HFF-Myc (cell line): Measurements from ENCODE around the gene IFNA1.

Experiments
- DNase-seq: peaks from one replicate; pipeline ENCODE4 v3.0.0-alpha.2; 2011; ENCODE audit warnings: low read depth; ENCODE audit errors: extremely low read depth
- H3K4me3 ChIP-seq: replicated peaks from 2 replicates; pipeline ENCODE4 v1.5.1; 2011; ENCODE audit warnings: low read depth, mild to moderate bottlenecking, control low read depth, low read length
- TF ChIP-seq, protein P1 (sequence below): IDR thresholded peaks from 2 replicates; pipeline ENCODE4 v1.5.1; 2012; ENCODE audit warnings: mild to moderate bottlenecking, low read depth, low read length, control low read depth; ENCODE audit errors: missing control alignments

The IFNA1 gene

DNA sequence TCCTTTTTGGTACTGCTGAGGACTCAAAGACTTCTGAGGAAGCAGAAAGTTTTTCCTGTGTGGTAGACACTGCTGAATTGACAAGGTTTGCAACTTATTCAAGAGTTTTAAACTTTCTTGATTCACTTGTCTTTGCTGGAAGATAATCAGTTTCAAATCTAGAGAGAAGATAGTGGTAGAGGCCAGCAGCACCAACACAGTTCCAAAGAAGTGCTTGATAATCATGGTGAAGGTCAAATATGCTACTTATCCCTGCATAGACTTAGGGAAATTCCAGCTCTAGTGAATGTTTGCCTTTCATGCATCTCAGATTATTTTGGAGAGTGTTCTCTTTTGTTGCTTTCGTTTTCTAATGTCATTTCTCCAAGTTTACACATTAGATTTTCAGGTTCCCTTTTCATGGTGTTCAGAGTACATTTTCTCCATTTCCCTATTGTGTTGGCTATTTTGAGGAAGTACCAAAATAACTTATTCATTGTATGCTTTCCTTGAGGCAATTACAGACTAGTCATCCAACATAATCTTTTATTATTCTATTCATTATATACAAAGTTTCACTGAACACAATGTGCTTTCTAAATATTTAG lies 41.3 kb downstream of the IFNA1 start:
- no peak for DNase-seq
- H3K4me3 ChIP-seq = no peak overlapping the region
- TF ChIP-seq, protein P1, sequence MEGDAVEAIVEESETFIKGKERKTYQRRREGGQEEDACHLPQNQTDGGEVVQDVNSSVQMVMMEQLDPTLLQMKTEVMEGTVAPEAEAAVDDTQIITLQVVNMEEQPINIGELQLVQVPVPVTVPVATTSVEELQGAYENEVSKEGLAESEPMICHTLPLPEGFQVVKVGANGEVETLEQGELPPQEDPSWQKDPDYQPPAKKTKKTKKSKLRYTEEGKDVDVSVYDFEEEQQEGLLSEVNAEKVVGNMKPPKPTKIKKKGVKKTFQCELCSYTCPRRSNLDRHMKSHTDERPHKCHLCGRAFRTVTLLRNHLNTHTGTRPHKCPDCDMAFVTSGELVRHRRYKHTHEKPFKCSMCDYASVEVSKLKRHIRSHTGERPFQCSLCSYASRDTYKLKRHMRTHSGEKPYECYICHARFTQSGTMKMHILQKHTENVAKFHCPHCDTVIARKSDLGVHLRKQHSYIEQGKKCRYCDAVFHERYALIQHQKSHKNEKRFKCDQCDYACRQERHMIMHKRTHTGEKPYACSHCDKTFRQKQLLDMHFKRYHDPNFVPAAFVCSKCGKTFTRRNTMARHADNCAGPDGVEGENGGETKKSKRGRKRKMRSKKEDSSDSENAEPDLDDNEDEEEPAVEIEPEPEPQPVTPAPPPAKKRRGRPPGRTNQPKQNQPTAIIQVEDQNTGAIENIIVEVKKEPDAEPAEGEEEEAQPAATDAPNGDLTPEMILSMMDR = no peak

DNA sequence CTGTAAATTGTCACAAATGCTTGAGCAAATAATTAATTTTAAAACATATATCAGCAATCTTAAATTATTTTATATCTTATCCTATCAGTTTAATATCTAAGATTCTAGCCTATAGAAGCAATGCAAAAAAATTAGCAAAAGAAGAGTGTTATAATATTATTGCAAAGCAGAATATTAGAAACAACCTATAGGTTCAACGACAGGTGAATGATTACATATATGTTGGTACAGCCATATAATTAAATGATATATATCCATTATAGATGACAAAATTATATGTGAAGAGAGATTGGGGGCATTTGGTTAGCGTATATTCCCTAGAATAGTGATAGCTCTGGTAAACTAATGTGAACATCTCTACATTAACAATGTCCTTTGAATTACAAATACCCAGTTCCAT lies 42.0 kb downstream of the IFNA1 start, which contains the start of gene IFNE:
Gene IFNE, minus strand, starts transcription at position 101 of the 400 bp plus-strand sequence. CDS start 619 bp downstream, outside the sequence.
- no peak within 1 kb of the TSS for H3K4me3 ChIP-seq
- TF ChIP-seq, protein P1 = no peak
- DNase-seq = no peak
